Measurements from ENCODE around the gene ZNF628.
A peak's percentile ranks its signal among the peaks of the same experiment; 100 is the strongest.

ZNF628 gene

GRCh38 chr19:55465460-55466240, 10.8 kb upstream of the ZNF628 start:
- no peak for DNase-seq (ENCODE audit: low read depth)

GRCh38 chr19:55466241-55466614, 10.2 kb upstream of the ZNF628 start:
- no peak for DNase-seq (ENCODE audit: low read depth)

GRCh38 chr19:55467236-55468053, 9.0 kb upstream of the ZNF628 start:
- DNase-seq (ENCODE audit: low read depth), result peak; percentile 37

- DNase-seq (ENCODE audit: low read depth), result no peak
Observed at GRCh38 chr19:55468054-55468393, 8.4 kb upstream of the ZNF628 start.

GRCh38 chr19:55471266-55471665, 5.2 kb upstream of the ZNF628 start:
- DNase-seq (ENCODE audit: low read depth), result no peak

GRCh38 chr19:55472463-55472862, 4.0 kb upstream of the ZNF628 start:
- no peak for DNase-seq (ENCODE audit: low read depth)

- DNase-seq (ENCODE audit: low read depth), result no peak
Observed at GRCh38 chr19:55473225-55474012, 3.0 kb upstream of the ZNF628 start.

- DNase-seq (ENCODE audit: low read depth), result no peak
Observed at GRCh38 chr19:55474269-55475265, 1.9 kb upstream of the ZNF628 start.

GRCh38 chr19:55477905-55478304, 1.5 kb downstream of the ZNF628 start:
- no peak for DNase-seq (ENCODE audit: low read depth)

GRCh38 chr19:55478364-55478763, 1.9 kb downstream of the ZNF628 start:
- no peak for DNase-seq (ENCODE audit: low read depth)

GRCh38 chr19:55479045-55479444, 2.6 kb downstream of the ZNF628 start:
- DNase-seq (ENCODE audit: low read depth), result no peak

GRCh38 chr19:55479451-55480230, 3.2 kb downstream of the ZNF628 start:
- no peak for DNase-seq (ENCODE audit: low read depth)

GRCh38 chr19:55481148-55481793, 4.9 kb downstream of the ZNF628 start:
- DNase-seq (ENCODE audit: low read depth), result no peak

- no peak for DNase-seq (ENCODE audit: low read depth)
Observed at GRCh38 chr19:55481794-55482155, 5.4 kb downstream of the ZNF628 start.

- no peak for DNase-seq (ENCODE audit: low read depth)
Observed at GRCh38 chr19:55482156-55482961, 5.9 kb downstream of the ZNF628 start.

- no peak for DNase-seq (ENCODE audit: low read depth)
Observed at GRCh38 chr19:55482967-55483705, 6.7 kb downstream of the ZNF628 start.

GRCh38 chr19:55483706-55484592, 7.5 kb downstream of the ZNF628 start:
- DNase-seq (ENCODE audit: low read depth), result no peak
